Smooth muscle cell (in vitro differentiated cells): ENCODE data around the gene TMEM259. TPM values are rescaled to one million over a fixed set of nuclear protein-coding genes. Genes with fewer than 3 reads are reported as not detected.

ENCODE experiments used
- DNase-seq: peaks from one replicate; lab custom pipeline; 2025; ENCODE audit not compliant: unreplicated experiment; lab: John Stamatoyannopoulos, UW
- H2AFZ ChIP-seq: fragments of 200-600 bp; sonication (generic); 2 replicates; pipeline ENCODE4 v1.6.0; 2016; ENCODE audit warnings: antibody characterized with exemption, low read depth, mild to moderate bottlenecking
- H3F3A ChIP-seq: fragments of 200-600 bp; sonication (generic); 2 replicates; pipeline ENCODE4 v1.6.0; 2017; ENCODE audit warnings: antibody characterized with exemption, low read depth
- H3K27ac ChIP-seq: fragments of 200-600 bp; sonication (generic); 2 replicates; pipeline ENCODE4 v1.5.1; 2016; ENCODE audit warnings: low read depth, mild to moderate bottlenecking
- H3K27me3 ChIP-seq: fragments of 200-600 bp; sonication (generic); 2 replicates; pipeline ENCODE4 v1.6.1; 2016; ENCODE audit warnings: low read depth, mild to moderate bottlenecking
- H3K36me3 ChIP-seq: fragments of 200-600 bp; sonication (generic); 2 replicates; pipeline ENCODE4 v1.5.1; 2016; ENCODE audit warnings: low read depth
- H3K4me1 ChIP-seq: fragments of 200-600 bp; sonication (generic); 2 replicates; pipeline ENCODE4 v1.5.1; 2016; ENCODE audit warnings: low read depth
- H3K4me2 ChIP-seq: fragments of 200-600 bp; sonication (generic); 2 replicates; pipeline ENCODE4 v1.6.0; 2016; ENCODE audit warnings: mild to moderate bottlenecking
- H3K4me3 ChIP-seq: fragments of 200-600 bp; sonication (generic); 2 replicates; pipeline ENCODE4 v1.5.1; 2016; ENCODE audit warnings: mild to moderate bottlenecking
- H3K79me2 ChIP-seq: fragments of 200-600 bp; sonication (generic); 2 replicates; pipeline ENCODE4 v1.6.0; 2016; ENCODE audit warnings: low read depth, mild to moderate bottlenecking
- H3K9ac ChIP-seq: fragments of 200-600 bp; sonication (generic); 2 replicates; pipeline ENCODE4 v1.6.0; 2016; ENCODE audit warnings: low read depth
- H3K9me3 ChIP-seq: fragments of 200-600 bp; sonication (generic); replicated peaks from 2 replicates; pipeline ENCODE4 v1.5.1; 2016; ENCODE audit warnings: low read depth
- H4K20me1 ChIP-seq: fragments of 200-600 bp; sonication (generic); 2 replicates; pipeline ENCODE4 v1.6.0; 2016; ENCODE audit warnings: low read depth
- CTCF ChIP-seq: fragments of 200-600 bp; sonication (generic); IDR thresholded peaks from 2 replicates; pipeline ENCODE4 v1.5.1; 2017; ENCODE audit warnings: borderline replicate concordance, mild to moderate bottlenecking, antibody characterized with exemption; ENCODE audit not compliant: insufficient read depth, poor library complexity, severe bottlenecking
- WGBS: methylation state at CpG from one replicate; pipeline ENCODE4 v1.1.7; 2016; ENCODE audit warnings: low lambda C conversion rate; 5-methylcytosine and 5-hydroxymethylcytosine counted together
- polyA plus RNA-seq: library from polyadenylated mRNA; unstranded; fragments of >200 nt; fragmentation: Nextera tagmentation; extraction: Ambion mirVana; gene quantifications from 2 replicates; pipeline ENCODE4 v1.2.1, GENCODE V29; 2016
- total RNA-seq: library from RNA; depleted of rRNA; stranded (reverse); fragments of >200 nt; gene quantifications from 2 replicates; pipeline ENCODE4 v1.2.3, GENCODE V29; 2014

TMEM259 gene
- total and polyA plus RNA-seq, 2 experiments from 2014 or later, result 133 to 232 TPM

GRCh38 chr19:1053176-1054101 lies 32.5 kb upstream of the TMEM259 start:
- H3K79me2 ChIP-seq, result no peaks in the 10 kb centered on the region
- H3K9ac ChIP-seq, result no peak overlapping the region
- H3K9me3 ChIP-seq, result peaks cover 17% of the 10 kb centered on the region
- DNase-seq, result no peak
- no peak overlapping the region for H2AFZ ChIP-seq
- no peaks in the 10 kb centered on the region for H3K27me3 ChIP-seq
- no peak overlapping the region for H3K27ac ChIP-seq
- no peaks in the 10 kb centered on the region for H3K4me1 ChIP-seq
- no peak overlapping the region for H3K4me3 ChIP-seq
- no peaks in the 10 kb centered on the region for H4K20me1 ChIP-seq
- peaks cover 26% of the 10 kb centered on the region for H3K36me3 ChIP-seq
- no peaks in the 10 kb centered on the region for H3F3A ChIP-seq
- TF ChIP-seq CTCF, result no peak
- no peak overlapping the region for H3K4me2 ChIP-seq
- 95% methylated on average over 31 of the region's 31 CpGs for WGBS

- peaks cover 11% of the 10 kb centered on the region for H3K9me3 ChIP-seq
- WGBS, result 79% methylated on average over 1 of the region's 5 CpGs
- H3K79me2 ChIP-seq, result no peaks in the 10 kb centered on the region
Observed at GRCh38 chr19:1052349-1052975, 31.5 kb upstream of the TMEM259 start.

GRCh38 chr19:1051791-1052190 lies 30.9 kb upstream of the TMEM259 start:
- TF ChIP-seq CTCF, result no peak
- no peak overlapping the region for H3K9ac ChIP-seq
- H3K9me3 ChIP-seq, result peaks cover 4% of the 10 kb centered on the region
- DNase-seq, result no peak
- peaks cover 14% of the 10 kb centered on the region for H3K36me3 ChIP-seq
- H2AFZ ChIP-seq, result no peak overlapping the region
- no peaks in the 10 kb centered on the region for H3K4me1 ChIP-seq
- H4K20me1 ChIP-seq, result no peaks in the 10 kb centered on the region
- H3F3A ChIP-seq, result no peaks in the 10 kb centered on the region
- WGBS, result 92% methylated on average over 17 of the region's 17 CpGs
- H3K4me2 ChIP-seq, result no peak overlapping the region
- H3K79me2 ChIP-seq, result no peaks in the 10 kb centered on the region
- H3K4me3 ChIP-seq, result no peak overlapping the region
- H3K27ac ChIP-seq, result no peak overlapping the region
- H3K27me3 ChIP-seq, result no peaks in the 10 kb centered on the region

More at GRCh38 chr19:1052349-1052975, 31.5 kb upstream of the TMEM259 start:
- Histone ChIP-seq H3K4me1 (no peaks in the 10 kb centered on the region), H3K4me3 (no peak overlapping the region), H3K36me3 (peaks cover 20% of the 10 kb centered on the region), H2AFZ (no peak overlapping the region), H3K27ac (no peak overlapping the region), H4K20me1 (no peaks in the 10 kb centered on the region), H3K27me3 (no peaks in the 10 kb centered on the region), H3K4me2 (no peak overlapping the region), H3K9ac (no peak overlapping the region), H3F3A (no peaks in the 10 kb centered on the region)
- no peak for DNase-seq
- TF ChIP-seq CTCF, result no peak
